Activated CD8-positive, alpha-beta memory T cell treated with anti-CD3 and anti-CD28 coated beads for 1 hour (primary cell): ENCODE measurements around the gene ZNF891.
A peak's percentile ranks its signal among the peaks of the same experiment; 100 is the strongest.

Experiments
- DNase-seq, 2 donors: peaks; one replicate each; pipeline ENCODE4 v3.0.0-alpha.2; 2020; ENCODE audit warnings: low read depth in 1 of 2; ENCODE audit errors: extremely low read depth in 1 of 2

The ZNF891 gene

DNA sequence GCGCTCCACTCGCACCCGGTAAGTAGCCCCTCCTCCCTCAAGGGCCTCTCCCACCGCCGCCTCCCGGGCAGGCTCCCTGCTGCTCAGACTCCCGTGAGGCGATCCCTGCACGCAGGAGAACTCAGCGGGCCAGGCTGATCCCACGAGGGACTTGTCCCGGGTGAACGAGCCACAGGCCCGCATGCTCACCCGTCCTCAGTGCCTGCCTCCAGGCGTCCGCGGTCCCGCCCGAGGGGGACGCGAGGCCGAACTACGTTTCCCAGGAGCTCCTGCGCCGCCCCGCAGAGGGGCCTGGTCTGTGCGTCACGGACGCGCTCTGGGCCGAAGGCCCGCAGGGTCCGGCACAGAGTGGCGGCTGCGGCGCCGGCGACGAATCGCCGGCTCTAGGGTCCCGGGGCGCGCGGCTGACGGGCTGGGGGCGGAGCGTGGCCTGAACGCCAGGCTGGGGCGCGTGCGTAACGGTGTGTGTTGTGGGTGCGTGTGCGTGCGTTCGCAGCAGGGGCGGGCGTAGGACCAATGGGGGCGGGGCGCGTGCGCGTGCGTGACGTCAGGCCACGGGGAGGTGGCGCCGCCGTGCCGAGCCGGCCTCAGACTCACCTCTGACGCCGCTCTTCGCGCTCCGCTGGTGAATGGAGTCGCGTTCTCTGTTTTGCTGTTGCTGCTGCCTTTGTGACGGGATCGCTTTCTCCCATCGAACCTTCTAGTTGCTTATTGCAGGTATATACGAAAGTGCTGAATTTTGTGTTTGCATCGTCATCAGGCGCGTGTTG is at the start of gene ZNF891, which contains the start of gene ZNF10:
TSS of gene ZNF891 (minus strand) at position 237 of the 770 bp plus-strand sequence. CDS start 8,356 bp downstream, outside the sequence.
TSS of gene ZNF10 (plus strand) at position 590 of the 770 bp plus-strand sequence. CDS start 13,866 bp downstream, outside the sequence.
- peak; percentile 88 to 96 for DNase-seq

DNA sequence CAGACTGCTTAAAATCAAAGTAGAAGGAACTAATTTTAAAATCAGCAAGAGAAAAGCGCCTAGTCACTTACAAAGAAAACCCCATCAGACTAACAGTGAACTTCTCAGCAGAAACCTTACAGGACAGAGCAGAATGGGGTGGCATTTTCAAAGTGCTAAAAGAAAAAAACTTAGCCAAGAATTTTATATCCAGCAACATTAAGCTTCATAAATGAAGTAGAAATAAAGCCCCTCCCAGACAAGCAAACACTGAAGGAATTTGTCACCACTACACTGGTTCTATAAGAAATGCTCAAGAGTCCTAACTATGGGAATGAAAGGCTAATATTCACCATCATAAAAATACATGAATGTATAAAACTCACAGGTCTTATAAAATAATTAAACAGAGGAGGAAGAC is 44.8 kb upstream of the ZNF891 start:
- DNase-seq = no peak

DNA sequence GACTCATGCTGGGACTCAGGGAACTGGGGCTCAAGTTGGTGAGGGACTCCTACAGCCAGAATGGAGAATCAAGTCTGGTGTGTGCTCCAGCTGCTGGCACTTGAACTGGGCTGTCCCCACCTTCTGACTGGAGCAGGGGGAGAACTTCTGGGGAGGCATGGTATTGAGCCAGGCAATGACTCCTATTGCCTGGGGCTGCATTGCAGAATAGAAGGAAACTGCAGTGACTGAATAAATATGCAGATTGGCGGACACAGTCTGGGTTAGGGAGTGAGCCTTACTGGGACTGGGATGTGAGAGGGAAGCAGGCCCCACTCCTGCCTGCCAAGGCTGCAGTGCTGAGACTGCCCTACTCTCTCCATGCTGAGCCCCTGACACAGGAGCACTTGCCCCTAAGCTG is 42.4 kb upstream of the ZNF891 start:
- no peak for DNase-seq

DNA sequence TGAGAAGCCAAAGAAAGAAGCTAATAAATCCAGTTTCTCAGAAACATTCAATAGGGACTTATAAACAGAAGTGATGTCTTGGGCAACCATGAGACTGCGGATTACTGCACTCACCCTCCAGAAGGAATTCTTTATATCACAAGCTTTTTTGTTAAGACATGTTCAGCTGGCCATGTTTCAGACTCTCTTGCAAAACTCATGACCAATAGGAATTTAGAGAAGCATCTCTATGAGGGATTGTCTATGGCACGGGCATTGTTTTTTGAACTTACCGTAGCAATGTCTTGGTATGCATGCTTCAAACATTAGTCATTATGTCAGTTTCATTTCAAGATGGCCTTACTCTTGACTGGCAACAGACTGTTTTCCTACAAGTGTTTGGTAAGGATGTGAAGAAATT is 35.7 kb upstream of the ZNF891 start:
- DNase-seq = no peak

DNA sequence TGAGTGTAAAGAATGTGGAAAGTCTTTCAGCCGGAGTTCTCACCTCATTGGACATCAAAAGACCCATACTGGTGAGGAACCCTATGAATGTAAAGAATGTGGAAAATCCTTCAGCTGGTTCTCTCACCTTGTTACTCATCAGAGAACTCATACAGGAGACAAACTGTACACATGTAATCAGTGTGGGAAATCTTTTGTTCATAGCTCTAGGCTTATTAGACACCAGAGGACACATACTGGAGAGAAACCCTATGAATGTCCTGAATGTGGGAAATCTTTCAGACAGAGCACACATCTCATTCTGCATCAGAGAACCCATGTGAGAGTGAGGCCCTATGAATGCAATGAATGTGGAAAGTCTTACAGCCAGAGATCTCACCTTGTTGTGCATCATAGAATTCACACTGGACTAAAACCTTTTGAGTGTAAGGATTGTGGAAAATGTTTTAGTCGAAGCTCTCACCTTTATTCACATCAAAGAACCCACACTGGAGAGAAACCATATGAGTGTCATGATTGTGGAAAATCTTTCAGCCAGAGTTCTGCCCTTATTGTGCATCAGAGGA is 26.1 kb upstream of the ZNF891 start:
- DNase-seq = no peak

DNA sequence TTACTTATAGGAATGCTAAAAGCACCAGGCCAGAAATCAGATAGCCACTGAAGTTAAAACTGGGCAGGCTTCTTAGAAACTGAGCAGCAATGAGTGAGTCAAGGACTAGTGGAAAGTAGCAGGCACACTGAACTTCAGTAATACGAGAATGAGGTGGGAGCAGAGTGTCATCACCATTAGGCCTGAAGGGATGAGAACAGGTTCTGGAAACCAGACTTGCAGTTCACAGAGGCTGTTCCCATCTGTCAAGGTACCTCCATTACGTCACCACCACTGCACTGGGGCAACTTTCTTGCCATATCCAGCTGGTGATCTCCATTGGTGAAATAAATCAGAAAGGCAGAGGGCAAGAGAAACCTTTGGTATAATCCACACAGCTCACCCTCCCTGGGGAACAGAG is 15.9 kb upstream of the ZNF891 start:
- DNase-seq = no peak

DNA sequence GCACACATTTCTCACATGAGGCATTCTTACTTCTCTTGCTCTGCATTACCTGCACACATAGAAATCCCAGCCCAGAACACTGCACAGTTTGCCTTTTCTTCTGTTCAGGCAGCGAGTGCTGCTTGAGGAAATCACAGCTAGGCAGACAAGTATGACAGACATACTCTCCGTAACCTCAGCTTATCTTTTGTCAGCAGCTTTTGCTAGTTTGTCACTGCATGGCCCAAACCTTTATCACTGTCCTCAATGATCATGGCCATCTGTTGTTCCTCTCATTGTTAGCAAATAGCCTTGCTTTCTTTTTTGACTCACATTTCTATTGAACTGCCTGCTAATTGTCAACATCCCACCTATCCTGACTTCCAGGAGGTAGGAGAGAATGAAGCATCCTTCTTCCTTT is 5.7 kb upstream of the ZNF891 start:
- DNase-seq = no peak

DNA sequence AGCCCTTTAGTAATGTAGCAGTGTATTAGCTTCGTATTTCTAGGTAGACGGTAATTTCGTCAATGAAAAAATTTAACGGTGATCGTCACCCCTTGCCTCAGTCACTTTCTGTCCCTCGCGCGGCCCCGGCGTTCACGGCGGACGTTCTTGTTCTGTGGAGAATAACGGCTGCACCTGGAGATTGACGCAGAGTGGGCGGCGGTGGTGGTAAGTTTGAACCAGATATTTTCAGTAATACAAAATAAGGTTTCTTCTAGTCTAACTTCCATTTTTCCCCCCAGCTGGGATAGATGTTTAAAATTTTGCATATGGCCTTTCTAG is 694 bp upstream of the ZNF891 start:
- DNase-seq = peak; percentile 1 to 19

DNA sequence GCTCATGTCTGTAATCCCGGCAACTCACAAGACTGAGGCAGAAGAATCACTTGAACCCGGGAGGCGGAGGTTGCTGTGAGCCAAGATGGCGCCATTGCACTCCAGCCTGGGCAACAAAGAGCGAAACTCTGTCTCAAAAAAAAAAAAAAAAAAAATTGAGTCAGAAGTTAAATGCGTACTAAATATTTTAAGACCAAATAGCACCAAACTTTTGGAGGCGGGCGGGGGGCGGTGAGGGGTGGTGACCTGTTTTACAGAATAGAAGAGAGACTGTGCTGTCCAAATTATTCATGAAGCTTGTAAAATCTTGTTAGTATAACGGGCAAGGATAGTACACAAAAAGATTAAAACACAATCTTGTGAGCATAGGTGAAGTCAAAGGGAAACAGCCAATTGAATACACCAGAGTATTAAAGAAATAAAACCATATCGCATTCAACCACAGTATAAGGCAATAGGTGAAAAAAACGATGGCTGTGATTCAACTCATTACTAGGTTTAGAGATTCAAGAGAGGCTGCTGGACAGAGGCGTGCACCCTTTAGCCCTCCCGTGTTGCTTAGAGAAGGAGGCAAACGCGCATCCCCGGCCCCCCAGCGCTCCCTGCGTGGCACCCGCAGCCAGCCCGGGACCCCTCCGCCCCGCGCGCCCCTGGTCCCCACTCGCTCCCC is 571 bp downstream of the ZNF891 start:
- no peak for DNase-seq

DNA sequence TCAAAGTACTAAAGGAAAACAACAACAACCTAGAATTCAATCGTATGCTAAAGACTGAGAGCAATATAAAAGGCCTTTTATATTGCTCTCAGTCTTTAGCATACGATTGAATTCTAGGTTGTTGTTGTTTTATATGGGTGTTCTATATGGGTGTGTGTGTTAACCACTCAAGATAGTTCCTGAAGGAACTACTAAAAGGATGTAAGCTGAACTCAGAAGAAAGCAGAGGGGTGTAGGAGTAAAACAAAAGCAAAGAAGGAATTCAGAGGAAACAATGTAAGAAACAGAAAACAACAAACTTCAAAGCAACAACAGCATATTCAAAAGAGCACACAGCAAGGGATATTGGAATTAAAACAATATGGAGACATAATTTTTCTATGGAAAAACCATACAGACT is 5.4 kb downstream of the ZNF891 start:
- DNase-seq = no peak

DNA sequence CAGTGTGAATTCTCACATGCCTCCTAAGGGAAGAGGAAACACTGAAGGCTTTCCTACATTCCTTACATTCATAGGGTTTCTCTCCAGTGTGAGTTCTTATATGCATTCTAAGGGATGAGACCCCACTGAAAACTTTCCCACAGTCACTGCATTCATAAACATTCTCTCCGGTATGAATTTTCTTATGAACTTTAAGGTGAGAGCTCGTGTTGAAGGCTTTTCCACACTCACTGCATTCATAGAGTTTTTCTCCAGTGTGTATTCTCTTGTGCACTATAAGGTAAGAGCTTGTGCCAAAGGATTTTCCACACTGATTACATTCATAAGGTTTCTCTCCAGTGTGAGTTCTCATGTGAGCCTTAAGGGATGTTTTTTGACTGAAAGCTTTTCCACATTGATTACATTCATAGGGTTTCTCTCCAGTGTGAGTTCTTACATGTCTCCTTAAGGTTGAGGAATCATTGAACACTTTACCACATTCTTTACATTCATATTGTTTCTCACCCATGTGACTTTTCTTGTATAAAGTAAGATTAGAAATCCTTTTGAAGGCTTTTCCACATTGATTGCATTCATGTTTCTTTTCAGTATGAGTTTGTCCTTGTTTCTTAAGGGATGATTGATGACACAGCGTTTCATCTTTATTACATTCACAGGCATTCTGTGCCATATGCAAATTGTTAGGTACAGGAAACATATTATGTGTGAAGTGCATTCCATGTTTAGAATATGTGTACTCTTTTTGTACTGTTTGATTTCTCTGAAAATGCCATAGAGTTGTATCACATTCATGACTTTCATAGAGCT is 9.5 kb downstream of the ZNF891 start:
- no peak for DNase-seq

DNA sequence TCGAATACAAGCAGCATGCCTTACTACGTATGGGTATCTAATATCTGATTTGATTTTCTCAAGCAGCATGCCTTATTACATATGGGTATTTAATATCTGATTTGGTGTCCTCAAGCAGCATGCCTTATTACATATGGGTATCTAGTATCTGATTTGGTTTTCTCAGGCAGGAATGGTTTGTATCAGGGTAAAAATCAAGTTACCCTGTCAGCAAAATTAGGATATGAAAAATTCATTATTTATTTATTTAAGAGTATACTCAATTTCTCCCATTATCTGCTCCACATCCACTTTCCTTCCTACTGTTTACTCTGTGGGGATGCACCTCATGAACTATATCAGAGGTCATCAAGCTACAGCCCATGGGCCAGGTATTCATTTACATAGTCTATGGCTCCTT is 21.9 kb downstream of the ZNF891 start:
- no peak for DNase-seq

DNA sequence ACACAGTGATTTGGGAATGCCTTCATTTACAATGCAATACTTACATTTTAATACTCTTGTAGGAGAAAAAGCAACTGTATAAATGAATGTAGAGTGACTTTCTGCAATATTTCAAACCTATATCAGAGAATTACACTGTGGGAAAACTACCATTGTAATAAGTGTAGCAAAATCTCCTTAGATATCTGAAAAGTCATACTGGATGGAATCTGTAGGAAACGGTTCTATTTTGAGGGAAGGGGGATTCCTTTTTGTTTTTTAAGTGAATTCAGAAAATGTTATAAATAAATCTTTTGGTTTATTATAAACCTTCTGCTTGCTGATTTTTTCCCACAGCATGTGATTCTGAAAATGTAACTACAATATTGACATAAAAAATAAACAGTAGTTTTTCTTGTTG is 23.0 kb downstream of the ZNF891 start:
- DNase-seq = no peak

DNA sequence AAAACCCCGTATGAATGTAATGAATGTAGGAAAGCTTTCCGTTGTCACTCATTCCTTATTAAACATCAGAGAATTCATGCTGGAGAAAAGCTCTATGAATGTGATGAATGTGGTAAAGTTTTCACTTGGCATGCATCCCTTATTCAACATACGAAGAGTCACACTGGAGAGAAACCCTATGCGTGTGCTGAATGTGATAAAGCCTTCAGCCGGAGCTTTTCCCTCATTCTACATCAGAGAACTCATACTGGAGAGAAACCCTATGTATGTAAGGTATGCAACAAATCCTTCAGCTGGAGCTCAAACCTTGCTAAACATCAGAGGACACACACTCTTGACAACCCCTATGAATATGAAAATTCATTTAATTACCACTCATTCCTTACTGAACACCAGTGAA is 23.8 kb downstream of the ZNF891 start:
- DNase-seq = no peak

DNA sequence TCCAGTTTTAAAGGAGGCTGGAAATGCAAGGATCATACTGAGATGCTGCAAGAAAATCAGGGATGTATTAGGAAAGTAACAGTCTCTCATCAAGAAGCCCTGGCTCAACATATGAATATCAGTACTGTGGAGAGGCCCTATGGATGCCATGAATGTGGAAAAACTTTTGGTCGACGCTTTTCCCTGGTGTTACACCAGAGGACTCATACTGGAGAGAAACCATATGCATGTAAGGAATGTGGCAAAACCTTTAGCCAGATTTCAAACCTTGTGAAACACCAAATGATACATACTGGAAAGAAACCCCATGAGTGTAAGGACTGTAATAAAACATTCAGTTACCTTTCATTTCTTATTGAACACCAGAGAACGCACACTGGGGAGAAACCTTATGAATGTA is 24.5 kb downstream of the ZNF891 start:
- DNase-seq = no peak

DNA sequence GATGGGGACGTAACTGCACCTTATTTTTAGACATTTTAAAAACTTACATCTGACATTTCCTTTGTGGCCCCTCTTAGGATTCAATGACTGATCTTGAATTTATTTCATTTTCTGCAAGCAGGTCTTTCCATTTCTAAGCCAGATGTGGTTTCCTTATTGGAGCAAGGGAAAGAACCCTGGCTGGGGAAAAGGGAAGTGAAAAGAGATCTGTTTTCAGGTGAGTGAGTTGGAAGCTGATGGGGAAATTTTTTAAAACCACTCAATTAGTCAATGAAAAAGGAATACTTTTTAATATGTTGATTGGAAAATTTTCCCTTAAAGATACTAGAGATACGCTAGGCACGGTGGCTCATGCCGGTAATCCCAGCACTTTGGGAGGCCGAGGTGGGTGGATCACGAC is 46.7 kb downstream of the ZNF891 start:
- DNase-seq = no peak

DNA sequence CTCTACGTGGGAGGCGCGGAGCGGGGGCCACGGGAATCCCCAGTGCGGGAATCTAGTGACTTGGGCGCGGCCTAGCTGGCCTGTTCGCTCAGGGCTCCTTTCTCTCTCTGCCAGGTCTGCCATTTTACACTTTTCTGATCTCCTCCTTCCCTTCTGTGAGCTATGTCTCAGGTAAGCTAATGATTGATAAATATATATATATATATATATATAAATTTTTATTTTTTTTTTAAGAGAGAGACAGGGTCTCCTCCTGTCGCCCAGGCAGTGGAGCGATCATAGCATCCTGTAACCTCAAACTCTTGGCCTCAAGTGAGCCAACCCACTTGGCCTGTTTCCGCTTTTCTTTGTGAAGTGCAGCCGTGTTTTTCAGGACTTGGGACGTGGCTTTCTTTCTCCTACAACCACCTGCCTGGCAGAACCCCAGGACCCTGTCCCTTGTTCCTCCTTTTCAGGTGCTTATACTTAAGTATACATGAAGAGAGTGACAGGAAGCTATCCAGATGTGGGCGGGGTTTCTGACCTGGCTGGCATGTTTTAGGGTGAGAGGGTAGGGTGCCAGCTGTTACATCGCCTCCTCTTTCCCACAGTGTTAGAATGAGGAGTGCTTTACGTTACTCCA is 48.8 kb downstream of the ZNF891 start:
- DNase-seq = no peak

DNA sequence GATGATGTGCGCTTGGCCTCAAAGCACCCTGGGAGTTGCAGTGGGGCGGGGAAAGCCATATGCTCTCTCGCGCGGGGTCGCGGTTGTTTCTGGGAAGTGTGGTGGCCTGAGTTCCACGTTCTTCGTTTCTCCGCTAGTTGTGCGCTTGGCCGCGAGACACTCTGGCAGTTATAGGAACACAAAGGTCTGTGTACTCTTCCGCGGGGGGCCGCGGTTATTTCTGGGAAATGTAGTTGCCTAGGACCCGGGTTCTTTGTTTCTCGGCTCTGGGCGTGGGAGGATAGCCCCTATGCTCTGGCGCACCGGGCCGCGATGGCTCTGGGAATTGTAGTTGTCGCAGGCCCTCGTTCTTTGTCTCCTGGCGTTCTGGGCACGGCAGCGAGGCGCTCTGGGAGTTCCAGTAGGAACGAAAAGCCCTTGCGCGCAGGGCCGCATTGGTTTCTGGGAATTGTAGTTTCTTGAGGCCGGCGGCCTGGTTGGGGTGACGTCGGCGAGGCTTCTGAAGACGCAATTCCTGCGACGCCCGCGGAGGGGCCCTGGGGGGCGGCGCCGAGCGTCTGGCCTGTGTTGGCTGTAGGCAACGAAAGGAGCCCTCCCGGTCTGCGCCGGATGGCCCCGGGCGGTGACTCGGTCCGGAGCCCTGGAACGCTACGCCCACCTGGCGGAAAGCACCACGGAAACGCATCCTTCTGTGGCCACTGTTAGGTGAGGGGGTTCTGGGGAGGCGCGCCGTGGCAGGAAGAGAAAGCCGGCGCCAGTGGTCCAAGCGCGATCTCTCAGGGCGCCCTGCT is 49.5 kb downstream of the ZNF891 start, which contains the start of gene ZNF140:
TSS of gene ZNF140 (plus strand) at position 556 of the 791 bp plus-strand sequence. CDS start 398 bp downstream, outside the sequence.
- peak; percentile 83 to 87 for DNase-seq

DNA sequence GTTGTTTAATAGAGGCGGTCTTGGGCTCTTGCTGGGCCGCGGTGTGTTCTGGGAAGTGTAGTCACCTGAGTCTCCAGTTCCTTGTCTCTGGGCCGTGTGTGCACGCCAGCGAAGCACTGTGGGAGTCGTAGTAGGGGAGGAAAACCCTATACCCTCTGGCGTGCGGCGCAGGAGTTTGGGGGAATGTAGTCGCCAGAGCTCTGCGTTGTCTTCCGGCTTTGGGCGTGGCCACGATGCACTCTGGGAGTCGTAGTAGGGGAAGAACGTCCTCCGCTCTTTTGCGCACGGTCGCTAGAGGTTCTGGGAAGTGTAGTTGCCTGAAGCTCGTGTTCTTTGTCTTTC is 50.1 kb downstream of the ZNF891 start:
- DNase-seq = peak; percentile 89 to 92

DNA sequence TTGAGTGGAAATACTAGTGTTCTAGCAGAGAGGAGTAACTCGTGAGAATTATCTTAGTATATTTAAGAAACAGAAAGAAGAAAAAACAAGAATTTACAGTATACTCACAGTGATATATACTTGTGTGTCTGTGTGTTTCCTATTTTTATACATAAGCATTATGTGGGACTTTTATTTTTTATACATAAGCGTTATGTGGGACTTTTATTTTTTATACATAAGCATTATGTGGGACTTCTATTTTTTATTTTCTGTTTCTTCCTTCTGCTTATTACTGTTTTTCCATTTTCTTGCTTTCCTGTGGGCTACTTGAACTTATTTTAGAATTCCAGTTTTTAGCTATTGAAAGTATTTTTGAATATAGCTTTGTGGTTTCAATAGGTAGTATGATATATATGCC is 56.2 kb downstream of the ZNF891 start:
- no peak for DNase-seq
